ENCODE measurements around the gene CELF5. TPM values are rescaled to one million over a fixed set of nuclear protein-coding genes. Genes with fewer than 3 reads are reported as not detected.

CELF5 gene
- total RNA-seq, 1 donor from 2014 or later = not detected

DNA sequence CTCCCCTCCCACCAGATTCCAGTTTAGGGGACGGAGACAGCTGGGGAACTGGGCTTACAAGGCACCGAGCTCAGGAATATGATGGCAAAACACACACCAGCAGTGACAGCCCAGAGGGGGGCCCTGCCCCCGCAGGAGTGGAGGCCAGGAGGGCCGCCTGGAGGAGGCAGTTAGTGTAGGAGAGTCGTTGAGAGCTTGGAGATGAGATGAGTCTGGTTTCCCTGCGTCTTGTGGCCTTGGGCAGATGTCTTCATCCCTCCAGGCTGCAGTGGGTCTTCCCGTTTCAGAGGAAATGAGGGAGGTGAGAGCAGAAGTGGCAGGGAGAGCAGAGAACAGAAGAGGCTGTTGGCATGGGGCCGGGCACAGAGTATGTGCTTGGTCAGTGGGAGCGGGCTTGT, 4.9 kb downstream of the CELF5 start:
- no peak for DNase-seq
- TF ChIP-seq CTCF (IDR thresholded peaks at IDR 0.05; ENCODE audit: borderline replicate concordance) = no peak
- Histone ChIP-seq H3K4me3 (no peak overlapping the region), H3K27ac (replicated peaks) (no peak overlapping the region), H3K27me3 (ENCODE audit: low read depth) (peaks cover 90% of the 10 kb centered on the region), H3K4me1 (peaks cover 3% of the 10 kb centered on the region), H3K9me3 (replicated peaks) (no peaks in the 10 kb centered on the region), H3K36me3 (no peaks in the 10 kb centered on the region)
- intact Hi-C loops (cut with micrococcal nuclease) = no loop called here

DNA sequence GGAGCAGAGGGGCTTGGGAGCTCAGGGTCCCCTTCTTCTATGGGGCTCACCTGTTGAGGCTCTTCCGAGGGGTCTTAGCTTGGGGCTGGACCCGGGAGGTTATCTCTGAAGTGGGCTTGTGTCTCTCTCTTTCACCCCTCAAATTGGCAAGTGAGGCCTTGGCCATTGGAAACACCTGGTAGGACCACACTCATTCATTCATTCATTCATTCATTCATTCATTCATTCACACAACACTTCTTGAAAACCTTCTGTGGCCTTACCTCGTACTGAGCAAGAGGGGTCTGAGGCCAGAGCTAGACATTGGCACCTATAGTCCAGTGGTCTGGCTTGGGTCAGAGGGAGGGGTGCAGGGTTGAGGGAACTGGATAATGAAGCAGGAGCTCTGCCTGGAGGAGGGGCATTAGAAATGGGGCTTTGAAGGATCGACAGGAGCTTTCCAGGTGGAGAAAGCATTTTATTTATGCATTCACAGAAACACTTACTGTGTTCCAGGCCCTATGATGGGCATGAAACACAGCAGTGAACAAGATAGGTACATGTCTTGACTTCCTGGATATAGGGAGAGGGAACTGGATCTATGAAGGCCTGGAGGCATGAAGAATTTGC, 5.5 kb downstream of the CELF5 start:
- Histone ChIP-seq H3K36me3 (no peaks in the 10 kb centered on the region), H3K9me3 (replicated peaks) (no peaks in the 10 kb centered on the region), H3K27me3 (ENCODE audit: low read depth) (peaks cover 91% of the 10 kb centered on the region), H3K27ac (replicated peaks) (no peak overlapping the region), H3K4me1 (no peaks in the 10 kb centered on the region), H3K4me3 (no peak overlapping the region)
- TF ChIP-seq CTCF (IDR thresholded peaks at IDR 0.05; ENCODE audit: borderline replicate concordance) = no peak
- intact Hi-C loops (cut with micrococcal nuclease) = no loop called here
- no peak for DNase-seq

GRCh38 chr19:3231288-3231687, 6.8 kb downstream of the CELF5 start:
- Histone ChIP-seq H3K36me3 (no peaks in the 10 kb centered on the region), H3K4me3 (no peak overlapping the region), H3K4me1 (no peaks in the 10 kb centered on the region), H3K27ac (replicated peaks) (no peak overlapping the region), H3K27me3 (ENCODE audit: low read depth) (peaks cover 87% of the 10 kb centered on the region), H3K9me3 (replicated peaks) (no peaks in the 10 kb centered on the region)
- no peak for DNase-seq
- no peak for TF ChIP-seq CTCF (IDR thresholded peaks at IDR 0.05; ENCODE audit: borderline replicate concordance)
- intact Hi-C loops (cut with micrococcal nuclease) = no loop called here

- TF ChIP-seq CTCF (IDR thresholded peaks at IDR 0.05; ENCODE audit: borderline replicate concordance) = no peak
- intact Hi-C loops (cut with micrococcal nuclease) = no loop called here
- DNase-seq = no peak
- Histone ChIP-seq H3K9me3 (replicated peaks) (peaks cover 7% of the 10 kb centered on the region), H3K36me3 (no peaks in the 10 kb centered on the region), H3K4me1 (no peaks in the 10 kb centered on the region), H3K27me3 (ENCODE audit: low read depth) (peaks cover 72% of the 10 kb centered on the region), H3K4me3 (no peak overlapping the region), H3K27ac (replicated peaks) (no peak overlapping the region)
Measured at GRCh38 chr19:3233116-3233515, 8.7 kb downstream of the CELF5 start.

DNA sequence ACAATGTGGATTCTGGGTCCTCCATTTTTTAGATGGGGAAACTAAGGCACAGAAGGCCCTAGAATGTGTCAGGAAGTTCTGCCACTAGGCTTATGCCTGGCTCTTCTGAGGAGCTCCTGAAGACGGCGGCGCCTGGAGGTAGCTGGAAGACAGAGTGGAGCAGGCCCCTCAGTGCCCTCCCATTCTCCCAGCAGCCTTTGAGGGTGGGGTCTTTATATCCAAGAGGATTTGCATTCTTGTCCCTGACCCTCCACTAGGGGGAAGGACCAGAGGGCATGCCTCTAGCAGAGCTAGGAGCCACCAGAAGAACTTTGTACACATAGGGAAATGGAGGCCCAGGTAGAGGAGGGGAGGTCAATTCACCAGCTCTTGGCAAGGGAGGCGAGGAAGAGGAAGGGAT, 9.4 kb downstream of the CELF5 start:
- H3K4me1 ChIP-seq = no peaks in the 10 kb centered on the region
- intact Hi-C loops (cut with micrococcal nuclease) = no loop called here
- H3K27me3 ChIP-seq (ENCODE audit: low read depth) = peaks cover 72% of the 10 kb centered on the region
- no peaks in the 10 kb centered on the region for H3K36me3 ChIP-seq
- H3K27ac ChIP-seq (replicated peaks) = no peak overlapping the region
- no peak for DNase-seq
- peaks cover 13% of the 10 kb centered on the region for H3K9me3 ChIP-seq (replicated peaks)
- TF ChIP-seq CTCF (IDR thresholded peaks at IDR 0.05; ENCODE audit: borderline replicate concordance) = no peak
- H3K4me3 ChIP-seq = no peak overlapping the region

Data from left ventricle myocardium inferior (tissue), 1 donor.